Liver (tissue), 9 donors: ENCODE measurements around the gene TBC1D16. TPM values are rescaled to one million over a fixed set of nuclear protein-coding genes. Genes with fewer than 3 reads are reported as not detected.

Source experiments
- DNase-seq: peaks from one replicate; pipeline ENCODE4 v3.0.0-alpha.2; 2017; ENCODE audit warnings: low spot score
- H3K27ac ChIP-seq, 2 donors: one replicate each; pipeline ENCODE4 v1.7.0; 2013; ENCODE audit warnings: inconsistent platforms in 2 of 2, low read length in 2 of 2, control low read depth in 1 of 2, low read depth in 1 of 2, mild to moderate bottlenecking in 1 of 2
- H3K27me3 ChIP-seq, 4 donors: one replicate each; pipeline versions ENCODE4 v1.6.1 to v1.7.0; 2013; ENCODE audit warnings: low read length in 3 of 4, inconsistent platforms in 1 of 4, mild to moderate bottlenecking in 1 of 4, moderate library complexity in 1 of 4; ENCODE audit not compliant: control insufficient read depth in 4 of 4, insufficient read depth in 4 of 4
- H3K36me3 ChIP-seq, 4 donors: one replicate each; pipeline versions ENCODE4 v1.6.1 to v1.7.0; 2013; ENCODE audit warnings: low read length in 3 of 4, mild to moderate bottlenecking in 3 of 4, low read depth in 1 of 4, moderate library complexity in 1 of 4; ENCODE audit not compliant: control insufficient read depth in 4 of 4, insufficient read depth in 3 of 4
- H3K4me1 ChIP-seq, 4 donors: one replicate each; pipeline versions ENCODE4 v1.6.1 to v1.7.0; 2013; ENCODE audit warnings: low read length in 3 of 4, mild to moderate bottlenecking in 3 of 4, moderate library complexity in 1 of 4; ENCODE audit not compliant: control insufficient read depth in 4 of 4, insufficient read depth in 4 of 4
- H3K4me3 ChIP-seq, 3 donors: one replicate each; pipeline versions ENCODE4 v1.6.1 to v1.7.0; 2013; ENCODE audit warnings: low read length in 3 of 3, control low read depth in 1 of 3, low read depth in 1 of 3, mild to moderate bottlenecking in 1 of 3
- H3K9ac ChIP-seq, 2 donors: one replicate each; pipeline ENCODE4 v1.7.0; 2013; ENCODE audit warnings: low read length in 2 of 2, mild to moderate bottlenecking in 2 of 2, moderate library complexity in 2 of 2, control low read depth in 1 of 2, low read depth in 1 of 2
- H3K9me3 ChIP-seq, 4 donors: one replicate each; pipeline versions ENCODE4 v1.6.1 to v1.7.0; 2013; ENCODE audit warnings: low read length in 3 of 4; ENCODE audit not compliant: control insufficient read depth in 4 of 4
- CTCF ChIP-seq: fragments of 150-350 bp; IDR thresholded peaks from 2 replicates; pipeline ENCODE4 v1.5.1; 2017; ENCODE audit warnings: improper control_type of control experiment, low read depth, low read length; ENCODE audit not compliant: missing input control
- EGR1 ChIP-seq, 2 donors: IDR thresholded peaks; 2 replicates each; pipeline ENCODE4 v1.6.1; 2016 to 2018; ENCODE audit warnings: antibody characterized with exemption in 2 of 2, low read depth in 2 of 2
- HNF4A ChIP-seq, 2 donors: conservative IDR thresholded peaks; 2 replicates each; pipeline ENCODE4 v1.6.1; 2016; ENCODE audit warnings: antibody characterized with exemption in 2 of 2, mild to moderate bottlenecking in 2 of 2
- JUND ChIP-seq, 2 donors: IDR thresholded peaks; 2 replicates each; pipeline ENCODE4 v1.6.1; 2016; ENCODE audit warnings: antibody characterized with exemption in 2 of 2
- MAX ChIP-seq: IDR thresholded peaks from 2 replicates; pipeline ENCODE4 v1.6.1; 2016; ENCODE audit warnings: antibody characterized with exemption
- NR2F2 ChIP-seq: IDR thresholded peaks from 2 replicates; pipeline ENCODE4 v1.6.1; 2016; ENCODE audit warnings: antibody characterized with exemption
- RAD21 ChIP-seq, 2 donors: IDR thresholded peaks; 2 replicates each; pipeline ENCODE4 v1.6.1; 2016; ENCODE audit warnings: antibody characterized with exemption in 2 of 2, mild to moderate bottlenecking in 2 of 2
- RXRA ChIP-seq, 2 donors: IDR thresholded peaks; 2 replicates each; pipeline ENCODE4 v1.6.1; 2017 to 2018; ENCODE audit warnings: antibody characterized with exemption in 2 of 2, mild to moderate bottlenecking in 1 of 2
- SP1 ChIP-seq: IDR thresholded peaks from 2 replicates; pipeline ENCODE4 v1.6.1; 2018; ENCODE audit warnings: antibody characterized with exemption, mild to moderate bottlenecking
- TAF1 ChIP-seq: conservative IDR thresholded peaks from 2 replicates; pipeline ENCODE4 v1.6.1; 2016; ENCODE audit warnings: antibody characterized with exemption, mild to moderate bottlenecking
- ZBTB33 ChIP-seq: IDR thresholded peaks from 2 replicates; pipeline ENCODE4 v1.6.1; 2016; ENCODE audit warnings: antibody characterized with exemption
- WGBS: extraction: QIAGEN DNeasy Blood & Tissue Kit; methylation state at CpG from one replicate; pipeline ENCODE4 v1.1.7; 2013; 5-methylcytosine and 5-hydroxymethylcytosine counted together
- polyA plus RNA-seq, 2 donors: library from polyadenylated mRNA; stranded (reverse) in 1 of 2; unstranded in 1 of 2; fragments of 200-250 nt in 1 of 2; fragments of >200 nt in 1 of 2; fragmentation: Nextera tagmentation in 1 of 2; extraction: Ambion mirVana in 1 of 2; gene quantifications; one replicate each; pipeline versions ENCODE4 v1.2.1 to v1.2.3, GENCODE V29; 2013 to 2015
- total RNA-seq, 2 donors: library from RNA; depleted of rRNA; stranded (reverse); fragments of >200 nt; gene quantifications; one replicate each; pipeline ENCODE4 v1.2.3, GENCODE V29; 2014
- donor health status: healthy.
- donor health status: healthy.
- donor health status: healthy.
- donor health status: healthy.
- donor health status: healthy.

TBC1D16 gene
- total and polyA plus RNA-seq, 4 donors, result 3.4 to 29.5 (median 4.7) TPM

- DNase-seq, result no peak
- peaks cover 3 to 24% (median 14%) of the 10 kb centered on the region in 4 donors for H3K4me1 ChIP-seq
- H3K9me3 ChIP-seq, result no peaks in the 10 kb centered on the region
- H3K4me3 ChIP-seq, result no peak overlapping the region
- no peak overlapping the region for H3K9ac ChIP-seq
- H3K27ac ChIP-seq, result no peak overlapping the region
- peaks cover 0 to 9% (median 2%) of the 10 kb centered on the region in 4 donors for H3K36me3 ChIP-seq
- no peaks in the 10 kb centered on the region for H3K27me3 ChIP-seq
- WGBS, result 96% methylated on average over 34 of the region's 34 CpGs
- TF ChIP-seq MAX (no peak), ZBTB33 (no peak), TAF1 (no peak), JUND (IDR thresholded peaks at IDR 0.05) (no peak), NR2F2 (no peak)
These were observed 26.0 kb downstream of the TBC1D16 start for GRCh38 chr17:80009391-80010282.

- TF ChIP-seq RXRA (IDR thresholded peaks at IDR 0.05) (peak in 1 of 2 donors; percentile 3), RAD21 (IDR thresholded peaks at IDR 0.05) (no peak)
- no peak overlapping the region for H3K9ac ChIP-seq
- no peaks in the 10 kb centered on the region for H3K27me3 ChIP-seq
- H3K9me3 ChIP-seq, result no peaks in the 10 kb centered on the region
- H3K36me3 ChIP-seq, result peaks cover 0 to 9% (median 2%) of the 10 kb centered on the region in 4 donors
- DNase-seq, result no peak
- no peak overlapping the region for H3K4me3 ChIP-seq
- H3K4me1 ChIP-seq, result peaks cover 3 to 24% (median 14%) of the 10 kb centered on the region in 4 donors
- 82% methylated on average over 18 of the region's 18 CpGs for WGBS
- H3K27ac ChIP-seq, result peak overlapping the region in 1 of 2 donors; percentile 26
These were observed 26.8 kb downstream of the TBC1D16 start for GRCh38 chr17:80008848-80009247.

GRCh38 chr17:80008383-80008840, 27.3 kb downstream of the TBC1D16 start:
- no peak overlapping the region for H3K9ac ChIP-seq
- peak; percentile 83 for DNase-seq
- WGBS, result 12% methylated on average over 17 of the region's 17 CpGs
- no peaks in the 10 kb centered on the region for H3K27me3 ChIP-seq
- H3K4me3 ChIP-seq, result no peak overlapping the region
- TF ChIP-seq RXRA (IDR thresholded peaks at IDR 0.05) (peak; percentile 41 to 56), HNF4A (conservative IDR thresholded peaks at IDR 0.05) (peak; percentile 40 to 41), SP1 (peak; percentile 40), ZBTB33 (no peak), RAD21 (IDR thresholded peaks at IDR 0.05) (peak; percentile 83 to 95), CTCF (peak; percentile 96), EGR1 (IDR thresholded peaks at IDR 0.05; ENCODE audit: low read depth in 2 of 2) (no peak)
- H3K27ac ChIP-seq, result peak overlapping the region in 1 of 2 donors; percentile 26
- peaks cover 0 to 9% (median 2%) of the 10 kb centered on the region in 4 donors for H3K36me3 ChIP-seq
- no peaks in the 10 kb centered on the region for H3K9me3 ChIP-seq
- peaks cover 3 to 24% (median 14%) of the 10 kb centered on the region in 4 donors for H3K4me1 ChIP-seq
